ENCODE data around the gene SCN10A.

SCN10A gene

GRCh38 chr3:38829404-38829803 is 13.4 kb upstream of the SCN10A start:
- H3K27ac ChIP-seq = no peak overlapping the region

GRCh38 chr3:38828681-38829080 is 12.7 kb upstream of the SCN10A start:
- Histone ChIP-seq H3K36me3 (ENCODE audit: control insufficient read depth, insufficient read depth, low read length) (no peaks in the 10 kb centered on the region), H3K9ac (no peak overlapping the region), H3K4me1 (no peaks in the 10 kb centered on the region), H3K79me2 (no peaks in the 10 kb centered on the region), H3K4me3 (ENCODE audit: low read depth, low read length) (no peak overlapping the region), H3K27me3 (ENCODE audit: control insufficient read depth, insufficient read depth, low read length) (no peaks in the 10 kb centered on the region), H3K27ac (no peak overlapping the region), H3K9me3 (ENCODE audit: control insufficient read depth, low read length) (no peaks in the 10 kb centered on the region), H2AFZ (no peak overlapping the region), H3K4me2 (ENCODE audit: low read length) (no peak overlapping the region)
- no peak for TF ChIP-seq CTCF (IDR thresholded peaks at IDR 0.05)

More at GRCh38 chr3:38829404-38829803, 13.4 kb upstream of the SCN10A start:
- Histone ChIP-seq H3K4me3 (ENCODE audit: low read depth, low read length) (no peak overlapping the region), H3K9me3 (ENCODE audit: control insufficient read depth, low read length) (peaks cover 3% of the 10 kb centered on the region), H3K79me2 (no peaks in the 10 kb centered on the region), H2AFZ (no peak overlapping the region), H3K4me1 (no peaks in the 10 kb centered on the region), H3K9ac (no peak overlapping the region), H3K4me2 (ENCODE audit: low read length) (no peak overlapping the region), H3K36me3 (ENCODE audit: control insufficient read depth, insufficient read depth, low read length) (no peaks in the 10 kb centered on the region), H3K27me3 (ENCODE audit: control insufficient read depth, insufficient read depth, low read length) (no peaks in the 10 kb centered on the region)
- no peak for TF ChIP-seq CTCF (IDR thresholded peaks at IDR 0.05)

GRCh38 chr3:38827791-38828190 is 11.8 kb upstream of the SCN10A start:
- H3K79me2 ChIP-seq = no peaks in the 10 kb centered on the region
- no peak for TF ChIP-seq CTCF (IDR thresholded peaks at IDR 0.05)
- H2AFZ ChIP-seq = no peak overlapping the region
- H3K4me2 ChIP-seq (ENCODE audit: low read length) = no peak overlapping the region
- H3K9ac ChIP-seq = no peak overlapping the region
- H3K9me3 ChIP-seq (ENCODE audit: control insufficient read depth, low read length) = no peaks in the 10 kb centered on the region
- no peak overlapping the region for H3K4me3 ChIP-seq (ENCODE audit: low read depth, low read length)
- no peak overlapping the region for H3K27ac ChIP-seq
- no peaks in the 10 kb centered on the region for H3K27me3 ChIP-seq (ENCODE audit: control insufficient read depth, insufficient read depth, low read length)
- H3K36me3 ChIP-seq (ENCODE audit: control insufficient read depth, insufficient read depth, low read length) = no peaks in the 10 kb centered on the region
- no peaks in the 10 kb centered on the region for H3K4me1 ChIP-seq

- TF ChIP-seq CTCF (IDR thresholded peaks at IDR 0.05) = no peak
- H3K4me1 ChIP-seq = no peaks in the 10 kb centered on the region
- no peak overlapping the region for H3K4me3 ChIP-seq (ENCODE audit: low read depth, low read length)
- H3K9ac ChIP-seq = no peak overlapping the region
- no peak overlapping the region for H3K4me2 ChIP-seq (ENCODE audit: low read length)
- H3K9me3 ChIP-seq (ENCODE audit: control insufficient read depth, low read length) = no peaks in the 10 kb centered on the region
- no peak overlapping the region for H3K27ac ChIP-seq
- H3K79me2 ChIP-seq = no peaks in the 10 kb centered on the region
- H3K36me3 ChIP-seq (ENCODE audit: control insufficient read depth, insufficient read depth, low read length) = no peaks in the 10 kb centered on the region
- no peaks in the 10 kb centered on the region for H3K27me3 ChIP-seq (ENCODE audit: control insufficient read depth, insufficient read depth, low read length)
- H2AFZ ChIP-seq = no peak overlapping the region
Measured at GRCh38 chr3:38826001-38826400, 10.0 kb upstream of the SCN10A start.

- no peaks in the 10 kb centered on the region for H3K79me2 ChIP-seq
- H3K36me3 ChIP-seq (ENCODE audit: control insufficient read depth, insufficient read depth, low read length) = no peaks in the 10 kb centered on the region
- H3K4me3 ChIP-seq (ENCODE audit: low read depth, low read length) = no peak overlapping the region
- H3K9ac ChIP-seq = no peak overlapping the region
- no peaks in the 10 kb centered on the region for H3K9me3 ChIP-seq (ENCODE audit: control insufficient read depth, low read length)
- TF ChIP-seq CTCF (IDR thresholded peaks at IDR 0.05) = no peak
- H3K4me1 ChIP-seq = no peaks in the 10 kb centered on the region
- no peak overlapping the region for H3K4me2 ChIP-seq (ENCODE audit: low read length)
- no peaks in the 10 kb centered on the region for H3K27me3 ChIP-seq (ENCODE audit: control insufficient read depth, insufficient read depth, low read length)
- H2AFZ ChIP-seq = no peak overlapping the region
- H3K27ac ChIP-seq = no peak overlapping the region
Measured at GRCh38 chr3:38824349-38824748, 8.3 kb upstream of the SCN10A start.
